DMS 273 treated with DMSO at 0.1 percent for 48 hours (cell line): ENCODE results near the gene C4orf50.

Experiments used
- DNase-seq: peaks from one replicate; lab custom pipeline; 2025; lab: John Stamatoyannopoulos, UW

Gene C4orf50

GRCh38 chr4:5890063-5890727, 128.0 kb downstream of the C4orf50 start:
- DNase-seq = peak; percentile 74

GRCh38 chr4:5889002-5889696, 129.1 kb downstream of the C4orf50 start:
- no peak for DNase-seq

GRCh38 chr4:5888222-5889001, 129.8 kb downstream of the C4orf50 start:
- DNase-seq = no peak

- no peak for DNase-seq
Observed at GRCh38 chr4:5887361-5888221, 130.6 kb downstream of the C4orf50 start.

- DNase-seq = no peak
Observed at GRCh38 chr4:5887011-5887360, 131.2 kb downstream of the C4orf50 start.

- no peak for DNase-seq
Observed at GRCh38 chr4:5885733-5886132, 132.5 kb downstream of the C4orf50 start.

- DNase-seq = no peak
Observed at GRCh38 chr4:5884796-5885195, 133.4 kb downstream of the C4orf50 start.

- no peak for DNase-seq
Observed at GRCh38 chr4:5883916-5884315, 134.3 kb downstream of the C4orf50 start.

- no peak for DNase-seq
Observed at GRCh38 chr4:5882947-5883346, 135.3 kb downstream of the C4orf50 start.

- DNase-seq = no peak
Observed at GRCh38 chr4:5881340-5881739, 136.9 kb downstream of the C4orf50 start.

GRCh38 chr4:5878359-5878758, 139.9 kb downstream of the C4orf50 start:
- DNase-seq = no peak

GRCh38 chr4:5877392-5877791, 140.8 kb downstream of the C4orf50 start:
- DNase-seq = no peak

- DNase-seq = no peak
Observed at GRCh38 chr4:5874811-5875449, 143.3 kb downstream of the C4orf50 start.

GRCh38 chr4:5870701-5871100, 147.5 kb downstream of the C4orf50 start:
- peak; percentile 48 for DNase-seq

GRCh38 chr4:5869966-5870619, 148.1 kb downstream of the C4orf50 start:
- peak; percentile 58 for DNase-seq

GRCh38 chr4:5867866-5868265, 150.4 kb downstream of the C4orf50 start:
- DNase-seq = no peak

- peak; percentile 50 for DNase-seq
Observed at GRCh38 chr4:5866841-5867813, 151.1 kb downstream of the C4orf50 start.

GRCh38 chr4:5865896-5866599, 152.2 kb downstream of the C4orf50 start:
- no peak for DNase-seq

GRCh38 chr4:5863461-5864113, 154.6 kb downstream of the C4orf50 start:
- no peak for DNase-seq
